ENCODE measurements around the gene POLR1G.
"Not testable (repeated sequence)": the region's sequence is repeated elsewhere in the genome, so short reads cannot be mapped to it uniquely, and the experiment has no call there.

The POLR1G gene

GRCh38 chr19:45401815-45402214, 4.6 kb upstream of the POLR1G start:
- DNase-seq = no peak

GRCh38 chr19:45402298-45403061, 4.0 kb upstream of the POLR1G start:
- peak; percentile 25 to 75 for DNase-seq

- DNase-seq = no peak
Observed at GRCh38 chr19:45403272-45403671, 3.2 kb upstream of the POLR1G start.

- peak; percentile 57 to 75 for DNase-seq
Observed at GRCh38 chr19:45403781-45404556, 2.5 kb upstream of the POLR1G start.

- DNase-seq = peak; percentile 79 to 92
Observed at GRCh38 chr19:45404557-45405434, 1.6 kb upstream of the POLR1G start, which contains the start of gene PPP1R13L. TSS of gene PPP1R13L (minus strand) at chr19:45405069. CDS start at chr19:45398318, 6,751 bp downstream.

- DNase-seq = peak; percentile 83 to 94
Observed at GRCh38 chr19:45405435-45406225, 814 bp upstream of the POLR1G start.

- DNase-seq = no peak
Observed at GRCh38 chr19:45407091-45407375, 589 bp downstream of the POLR1G start.

GRCh38 chr19:45407585-45407984, 1.1 kb downstream of the POLR1G start:
- not testable (repeated sequence) for DNase-seq

- no peak for DNase-seq
Observed at GRCh38 chr19:45408121-45408520, 1.7 kb downstream of the POLR1G start.

GRCh38 chr19:45408830-45409556, 2.5 kb downstream of the POLR1G start:
- no peak for DNase-seq

GRCh38 chr19:45409557-45409920, 3.1 kb downstream of the POLR1G start:
- DNase-seq = no peak

- not testable (repeated sequence) for DNase-seq
Observed at GRCh38 chr19:45410330-45410729, 3.9 kb downstream of the POLR1G start.

GRCh38 chr19:45413497-45413896, 7.1 kb downstream of the POLR1G start:
- DNase-seq = no peak

- DNase-seq = no peak
Observed at GRCh38 chr19:45414468-45414867, 8.0 kb downstream of the POLR1G start.

GRCh38 chr19:45417151-45417550, 10.7 kb downstream of the POLR1G start:
- no peak for DNase-seq

GRCh38 chr19:45418802-45419201, 12.4 kb downstream of the POLR1G start:
- no peak for DNase-seq

- DNase-seq = no peak
Observed at GRCh38 chr19:45419396-45419795, 13.0 kb downstream of the POLR1G start.

- no peak for DNase-seq
Observed at GRCh38 chr19:45419895-45420294, 13.5 kb downstream of the POLR1G start.

- no peak for DNase-seq
Observed at GRCh38 chr19:45420356-45420755, 13.9 kb downstream of the POLR1G start.

GRCh38 chr19:45420871-45421270, 14.4 kb downstream of the POLR1G start:
- DNase-seq = no peak

- no peak for DNase-seq
Observed at GRCh38 chr19:45421947-45422498, 15.6 kb downstream of the POLR1G start.
